Stimulated activated naive CD4-positive, alpha-beta T cell treated with Interleukin-2 at 50 U/mL for 16 hours (primary cell): Measurements from ENCODE around the gene PRKCA.

Source experiments
- DNase-seq: peaks from one replicate; lab custom pipeline; 2025; lab: John Stamatoyannopoulos, UW

The PRKCA gene

GRCh38 chr17:66839616-66840015 lies 537.2 kb downstream of the PRKCA start:
- DNase-seq, result no peak

GRCh38 chr17:66840061-66840460 lies 537.6 kb downstream of the PRKCA start:
- DNase-seq, result no peak

GRCh38 chr17:66841328-66841727 lies 538.9 kb downstream of the PRKCA start:
- DNase-seq, result no peak

GRCh38 chr17:66841744-66842143 lies 539.3 kb downstream of the PRKCA start:
- no peak for DNase-seq

GRCh38 chr17:66842505-66842904 lies 540.1 kb downstream of the PRKCA start:
- no peak for DNase-seq

GRCh38 chr17:66842959-66843358 lies 540.5 kb downstream of the PRKCA start:
- DNase-seq, result no peak

GRCh38 chr17:66843627-66844026 lies 541.2 kb downstream of the PRKCA start:
- no peak for DNase-seq

GRCh38 chr17:66847704-66848103 lies 545.3 kb downstream of the PRKCA start:
- DNase-seq, result no peak

GRCh38 chr17:66848496-66848895 lies 546.1 kb downstream of the PRKCA start:
- DNase-seq, result no peak

- DNase-seq, result no peak
These were observed 546.7 kb downstream of the PRKCA start for GRCh38 chr17:66849032-66849655.

- no peak for DNase-seq
These were observed 547.6 kb downstream of the PRKCA start for GRCh38 chr17:66849851-66850580.

GRCh38 chr17:66850692-66851091 lies 548.3 kb downstream of the PRKCA start:
- DNase-seq, result no peak

GRCh38 chr17:66855204-66855603 lies 552.8 kb downstream of the PRKCA start:
- DNase-seq, result no peak

GRCh38 chr17:66858226-66859083 lies 556.0 kb downstream of the PRKCA start:
- DNase-seq, result no peak

- DNase-seq, result no peak
These were observed 556.9 kb downstream of the PRKCA start for GRCh38 chr17:66859353-66859752.

GRCh38 chr17:66860204-66860603 lies 557.8 kb downstream of the PRKCA start:
- DNase-seq, result no peak
